ENCODE data around the gene NUTM2E. TPM values are rescaled to one million over a fixed set of nuclear protein-coding genes. Genes with fewer than 3 reads are reported as not detected.
A peak's percentile ranks its signal among the peaks of the same experiment; 100 is the strongest.
"Not testable (repeated sequence)": the region's sequence is repeated elsewhere in the genome, so short reads cannot be mapped to it uniquely, and the experiment has no call there.

Gene NUTM2E
- total RNA-seq, 2 experiments from 2014 or later: 0.12 TPM; not detected in 1

DNA sequence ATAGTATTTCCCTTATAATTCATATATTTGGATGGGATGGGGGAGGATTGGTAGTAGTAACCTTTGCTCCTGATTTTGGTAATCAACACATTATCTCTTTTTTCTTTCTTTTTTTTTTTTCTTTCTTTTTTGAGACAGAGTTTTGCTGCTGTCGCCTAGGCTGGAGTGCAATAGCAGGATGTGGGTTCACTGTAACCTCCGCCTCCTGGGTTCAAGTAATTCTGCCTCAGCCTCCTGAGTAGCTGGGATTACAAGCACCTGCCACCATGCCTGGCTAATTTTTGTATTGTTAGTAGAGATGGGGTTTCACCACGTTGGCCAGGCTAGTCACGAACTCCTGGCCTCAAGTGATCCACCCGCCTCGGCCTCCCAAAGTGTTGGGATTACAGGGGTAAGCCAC is 3.2 kb upstream of the NUTM2E start:
- CTCF ChIA-PET; intact Hi-C loops (cut with micrococcal nuclease); H3K27me3 Mint-ChIP-seq; H3K36me3 Mint-ChIP-seq; H3K9me3 Mint-ChIP-seq; POLR2A ChIA-PET: not testable (repeated sequence)
- Mint-ChIP-seq H3K4me3 (peak overlapping the region; percentile 39), H3K4me1 (ENCODE audit: low read depth) (peaks cover 21% of the 10 kb centered on the region), H3K27ac (peak overlapping the region; percentile 69)
- peak; percentile 59 for DNase-seq

- H3K27ac Mint-ChIP-seq; POLR2A ChIA-PET; CTCF ChIA-PET; H3K27me3 Mint-ChIP-seq; H3K36me3 Mint-ChIP-seq; H3K9me3 Mint-ChIP-seq; intact Hi-C loops (cut with micrococcal nuclease): not testable (repeated sequence)
- DNase-seq: peak; percentile 20
- Mint-ChIP-seq H3K4me1 (ENCODE audit: low read depth) (peaks cover 31% of the 10 kb centered on the region), H3K4me3 (peak overlapping the region; percentile 85)
These were observed 940 bp upstream of the NUTM2E start for GRCh38 chr10:79825587-79826011.

DNA sequence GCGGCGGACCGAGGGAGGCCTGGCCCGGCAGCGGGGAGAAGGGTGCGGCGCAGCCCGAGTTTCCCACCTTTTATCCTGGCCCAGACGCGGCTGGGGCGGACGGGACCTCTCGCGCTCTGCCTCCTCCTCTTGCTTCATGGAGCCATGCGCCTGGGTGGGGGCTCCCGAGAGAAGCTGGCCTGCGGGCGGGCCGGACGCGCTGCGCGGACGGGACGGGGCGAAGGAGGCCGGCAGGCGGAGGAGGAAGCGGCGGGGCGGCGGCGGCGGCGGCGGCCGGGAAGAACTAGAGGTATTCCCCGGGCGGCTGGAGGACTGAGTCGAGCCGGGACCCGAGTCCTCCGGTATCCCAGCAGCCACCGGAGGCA is 426 bp upstream of the NUTM2E start:
- Mint-ChIP-seq H3K4me1 (ENCODE audit: low read depth) (peaks cover 33% of the 10 kb centered on the region), H3K4me3 (peak overlapping the region; percentile 80), H3K27ac (peak overlapping the region; percentile 33)
- intact Hi-C loops (cut with micrococcal nuclease); H3K27me3 Mint-ChIP-seq; DNase-seq; POLR2A ChIA-PET; H3K36me3 Mint-ChIP-seq; H3K9me3 Mint-ChIP-seq: not testable (repeated sequence)
- CTCF ChIA-PET: interaction anchor here (1.5 kb wide), 1 partner anchor 103 kb away, joined by 4 read pairs; no protein-coding TSS in a partner anchor

DNA sequence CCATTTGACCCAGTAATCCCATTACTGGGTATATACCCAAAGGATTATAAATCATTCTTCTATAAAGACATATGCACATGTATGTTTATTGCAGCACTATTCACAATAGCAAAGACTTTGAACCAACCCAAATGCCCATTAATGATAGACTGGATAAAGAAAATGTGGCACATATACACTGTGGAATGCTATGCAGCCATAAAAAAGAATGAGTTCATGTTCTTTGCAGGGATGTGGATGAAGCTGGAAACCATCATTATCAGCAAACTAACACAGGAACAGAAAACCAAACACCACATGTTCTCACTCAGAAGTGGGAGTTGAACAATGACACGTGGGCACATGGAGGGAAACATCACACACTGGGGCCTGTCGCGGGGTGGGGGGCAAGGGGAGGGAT is 7.3 kb downstream of the NUTM2E start:
- intact Hi-C loops (cut with micrococcal nuclease); H3K27me3 Mint-ChIP-seq; DNase-seq; H3K27ac Mint-ChIP-seq; H3K36me3 Mint-ChIP-seq; H3K4me1 Mint-ChIP-seq (ENCODE audit: low read depth); CTCF ChIA-PET; H3K9me3 Mint-ChIP-seq; H3K4me3 Mint-ChIP-seq; POLR2A ChIA-PET: not testable (repeated sequence)

GRCh38 chr10:79835891-79836290 is 9.4 kb downstream of the NUTM2E start:
- H3K36me3 Mint-ChIP-seq; intact Hi-C loops (cut with micrococcal nuclease); H3K4me1 Mint-ChIP-seq (ENCODE audit: low read depth); H3K4me3 Mint-ChIP-seq; CTCF ChIA-PET; H3K27me3 Mint-ChIP-seq; POLR2A ChIA-PET; H3K27ac Mint-ChIP-seq; DNase-seq; H3K9me3 Mint-ChIP-seq: not testable (repeated sequence)

- H3K27me3 Mint-ChIP-seq; H3K9me3 Mint-ChIP-seq; H3K36me3 Mint-ChIP-seq; DNase-seq; POLR2A ChIA-PET; H3K4me3 Mint-ChIP-seq; intact Hi-C loops (cut with micrococcal nuclease); H3K27ac Mint-ChIP-seq; H3K4me1 Mint-ChIP-seq (ENCODE audit: low read depth); CTCF ChIA-PET: not testable (repeated sequence)
These were observed 10.4 kb downstream of the NUTM2E start for GRCh38 chr10:79836891-79837290.

GRCh38 chr10:79838441-79838840 is 11.9 kb downstream of the NUTM2E start:
- H3K27ac Mint-ChIP-seq; H3K4me1 Mint-ChIP-seq (ENCODE audit: low read depth); H3K9me3 Mint-ChIP-seq; intact Hi-C loops (cut with micrococcal nuclease); POLR2A ChIA-PET; CTCF ChIA-PET; H3K4me3 Mint-ChIP-seq; H3K36me3 Mint-ChIP-seq; H3K27me3 Mint-ChIP-seq; DNase-seq: not testable (repeated sequence)

DNA sequence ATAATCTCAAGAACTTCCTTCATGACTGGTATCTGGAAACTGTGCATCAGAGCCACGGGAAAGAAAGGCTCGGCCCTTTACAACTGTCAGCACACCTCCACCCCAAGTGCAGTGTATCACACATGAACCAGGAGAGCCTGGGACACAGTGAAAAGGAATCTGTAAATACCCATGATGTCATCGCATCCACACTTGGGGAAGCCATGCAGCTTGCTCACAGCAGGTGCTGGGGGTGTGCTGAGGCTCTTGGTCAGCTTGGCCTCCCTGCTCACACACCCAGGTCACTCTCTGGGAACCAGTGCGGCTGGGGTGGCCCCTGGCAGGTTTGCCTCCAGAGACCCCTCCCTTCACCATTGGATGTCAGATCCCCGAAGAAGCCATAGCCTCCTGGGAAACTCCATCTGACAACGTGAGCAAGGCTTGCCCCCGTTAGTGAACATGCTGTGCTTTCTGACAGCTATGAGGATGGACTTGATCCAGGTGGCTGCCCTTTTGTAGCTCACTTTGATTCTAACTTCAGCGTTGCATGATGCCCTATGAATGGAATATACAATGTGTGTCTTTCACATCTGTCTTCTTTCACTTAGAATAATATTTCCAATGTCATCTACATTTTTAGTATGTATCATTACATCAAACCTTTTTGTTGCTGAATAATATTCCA is 26.8 kb downstream of the NUTM2E start:
- H3K9me3 Mint-ChIP-seq; DNase-seq; CTCF ChIA-PET; POLR2A ChIA-PET; H3K4me3 Mint-ChIP-seq; H3K27me3 Mint-ChIP-seq; intact Hi-C loops (cut with micrococcal nuclease); H3K4me1 Mint-ChIP-seq (ENCODE audit: low read depth); H3K27ac Mint-ChIP-seq; H3K36me3 Mint-ChIP-seq: not testable (repeated sequence)

GRCh38 chr10:79862269-79862668 is 35.7 kb downstream of the NUTM2E start:
- intact Hi-C loops (cut with micrococcal nuclease); H3K27me3 Mint-ChIP-seq; H3K4me3 Mint-ChIP-seq; DNase-seq; POLR2A ChIA-PET; H3K4me1 Mint-ChIP-seq (ENCODE audit: low read depth); H3K36me3 Mint-ChIP-seq; CTCF ChIA-PET; H3K9me3 Mint-ChIP-seq; H3K27ac Mint-ChIP-seq: not testable (repeated sequence)

- CTCF ChIA-PET; H3K27ac Mint-ChIP-seq; H3K9me3 Mint-ChIP-seq; intact Hi-C loops (cut with micrococcal nuclease); DNase-seq; H3K27me3 Mint-ChIP-seq; H3K36me3 Mint-ChIP-seq; H3K4me1 Mint-ChIP-seq (ENCODE audit: low read depth); H3K4me3 Mint-ChIP-seq; POLR2A ChIA-PET: not testable (repeated sequence)
These were observed 36.3 kb downstream of the NUTM2E start for GRCh38 chr10:79862803-79863202.

GRCh38 chr10:79866903-79867551 is 40.5 kb downstream of the NUTM2E start:
- POLR2A ChIA-PET; CTCF ChIA-PET; H3K27ac Mint-ChIP-seq; H3K9me3 Mint-ChIP-seq; DNase-seq; H3K4me3 Mint-ChIP-seq; H3K27me3 Mint-ChIP-seq; H3K36me3 Mint-ChIP-seq; H3K4me1 Mint-ChIP-seq (ENCODE audit: low read depth); intact Hi-C loops (cut with micrococcal nuclease): not testable (repeated sequence)

GRCh38 chr10:79868023-79868422 is 41.5 kb downstream of the NUTM2E start:
- POLR2A ChIA-PET; H3K27ac Mint-ChIP-seq; H3K4me1 Mint-ChIP-seq (ENCODE audit: low read depth); intact Hi-C loops (cut with micrococcal nuclease); DNase-seq; CTCF ChIA-PET; H3K36me3 Mint-ChIP-seq; H3K27me3 Mint-ChIP-seq; H3K4me3 Mint-ChIP-seq; H3K9me3 Mint-ChIP-seq: not testable (repeated sequence)

DNA sequence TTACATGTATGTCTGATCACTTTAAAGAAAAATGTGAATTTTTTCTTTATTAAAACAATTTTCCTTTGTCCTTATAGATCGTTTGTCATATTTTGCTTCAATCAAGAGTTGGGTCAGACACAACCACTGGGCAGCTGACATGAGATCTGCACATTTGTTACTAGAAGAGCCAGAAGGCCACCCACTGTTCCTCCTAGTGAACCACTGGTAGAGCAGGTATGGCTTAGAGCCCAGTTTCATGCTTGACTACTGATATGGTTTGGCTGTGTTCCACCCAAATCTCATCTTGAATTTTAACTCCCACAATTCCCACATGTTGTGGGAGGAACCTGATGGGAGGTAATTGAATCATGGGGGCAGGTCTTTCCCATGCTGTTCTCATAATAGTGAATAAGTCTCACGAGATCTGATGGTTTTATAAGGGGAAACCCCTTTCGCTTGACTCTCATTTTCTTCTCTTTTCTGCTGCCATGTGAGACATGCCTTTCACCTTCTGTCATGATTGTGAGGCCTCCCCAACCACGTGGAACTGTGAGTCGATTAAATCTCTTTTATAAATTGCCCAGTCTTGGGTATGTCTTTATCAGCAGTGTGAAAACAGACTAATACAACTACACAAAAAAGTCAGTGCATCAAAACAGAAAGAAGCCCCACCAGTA is 43.0 kb downstream of the NUTM2E start:
- H3K36me3 Mint-ChIP-seq; H3K4me1 Mint-ChIP-seq (ENCODE audit: low read depth); H3K27me3 Mint-ChIP-seq; H3K4me3 Mint-ChIP-seq; POLR2A ChIA-PET; H3K27ac Mint-ChIP-seq; H3K9me3 Mint-ChIP-seq; intact Hi-C loops (cut with micrococcal nuclease); CTCF ChIA-PET: not testable (repeated sequence)
- peak; percentile 15 for DNase-seq
